ENCODE results near the gene AAK1.
"Not testable (repeated sequence)": the region's sequence is repeated elsewhere in the genome, so short reads cannot be mapped to it uniquely, and the experiment has no call there.

AAK1 gene

DNA sequence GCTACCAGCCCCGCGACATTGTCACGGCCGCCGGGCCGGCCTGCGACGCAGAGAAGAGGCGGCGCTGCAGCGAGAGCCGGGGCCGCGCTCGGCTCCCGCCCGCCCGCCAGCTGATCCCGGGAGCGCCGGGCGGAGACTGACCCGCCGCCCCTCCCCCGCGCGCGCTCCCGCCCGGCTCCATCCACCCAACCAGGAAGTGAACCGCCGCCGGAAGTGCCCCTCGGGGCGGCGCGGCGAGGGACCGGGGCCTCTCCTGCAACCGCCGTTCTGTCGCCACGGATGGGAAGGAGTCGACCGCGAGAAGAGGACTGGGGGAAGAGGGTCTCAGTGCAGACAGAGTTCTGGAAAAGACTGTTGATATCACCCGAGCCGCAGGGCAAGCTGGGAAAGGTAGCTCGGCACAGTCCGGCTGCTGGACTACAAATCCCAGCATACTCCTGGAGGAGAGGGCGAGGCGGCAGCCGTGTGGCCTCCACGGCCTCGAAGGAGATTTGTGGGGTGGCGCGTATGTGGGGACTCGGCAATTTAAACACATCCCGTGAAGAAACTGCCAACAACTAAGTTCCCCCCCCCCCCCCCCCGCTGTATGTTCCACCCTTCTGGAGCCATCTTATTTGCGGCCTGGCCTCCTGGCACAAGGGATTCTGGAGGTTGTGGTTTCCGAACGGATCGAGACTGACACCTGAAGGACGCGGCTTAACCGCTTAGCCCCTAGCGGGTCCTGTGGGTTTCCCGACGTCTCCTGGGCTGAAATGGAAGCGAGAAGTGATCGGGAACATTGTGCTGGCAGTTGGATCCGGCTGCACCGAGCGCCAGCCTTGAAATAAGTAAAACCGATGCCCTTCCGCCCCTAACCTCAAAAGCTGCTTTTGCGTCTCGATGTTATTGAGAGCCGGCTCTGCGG lies at the start of gene AAK1:
Gene AAK1, minus strand, starts transcription at position 138 of the 904 bp plus-strand sequence. CDS start 699 bp downstream, outside the sequence.
- peak; percentile 58 for DNase-seq

DNA sequence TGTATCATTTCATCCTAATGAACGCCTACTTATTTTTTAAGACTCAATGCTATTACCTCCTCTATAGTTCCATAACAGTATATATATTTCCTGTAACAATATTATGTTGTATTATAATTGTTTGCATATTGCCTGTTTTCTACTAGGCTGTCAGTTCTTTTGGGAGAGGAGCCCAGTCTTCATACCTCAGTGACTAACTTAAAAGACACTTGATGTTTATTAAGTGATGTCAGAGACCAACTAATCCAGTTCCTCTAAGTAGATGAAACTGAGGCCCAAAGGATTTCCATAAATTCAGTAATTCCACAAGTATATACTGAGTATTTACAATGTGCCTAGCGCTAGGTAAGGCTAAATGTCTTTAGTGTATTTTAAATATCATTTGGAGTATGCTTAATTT lies 48.9 kb upstream of the AAK1 start:
- no peak for DNase-seq

DNA sequence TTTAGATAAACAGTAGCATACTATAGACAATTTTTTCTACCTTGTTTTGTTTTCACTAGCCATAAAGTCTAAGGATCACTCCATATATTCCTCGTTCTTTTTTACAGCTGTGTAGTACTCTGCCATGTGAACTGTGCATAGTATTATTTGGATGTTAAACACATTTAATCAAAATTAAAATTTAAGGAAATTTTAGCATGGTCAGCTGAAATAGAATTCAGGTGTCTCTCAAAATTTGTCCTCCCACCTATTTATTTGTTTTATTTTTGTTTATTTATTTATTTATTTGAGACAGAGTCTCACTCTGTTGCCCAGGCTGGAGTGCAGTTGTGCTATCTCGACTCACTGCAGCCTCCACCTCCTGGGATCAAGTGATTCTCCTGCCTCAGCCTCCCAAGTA lies 46.4 kb upstream of the AAK1 start:
- DNase-seq, result no peak

DNA sequence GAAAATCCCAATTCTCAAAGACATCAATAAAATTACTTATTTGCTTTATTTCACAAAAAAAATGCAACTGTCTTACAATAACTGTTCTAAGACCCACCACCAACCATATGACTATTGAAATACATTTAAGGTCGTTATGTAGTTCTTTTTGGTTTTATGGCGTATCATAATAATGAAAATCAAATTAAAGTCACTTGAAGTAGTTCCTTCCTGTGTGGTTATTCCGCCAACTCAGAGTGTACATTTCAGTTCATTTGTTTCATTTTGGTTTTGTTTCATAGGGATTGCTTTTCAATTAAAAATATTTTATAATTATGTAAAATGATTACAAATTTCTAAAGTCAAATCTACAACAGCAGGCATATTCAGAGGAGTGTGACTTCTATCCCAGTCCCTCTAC lies 45.9 kb upstream of the AAK1 start:
- DNase-seq, result no peak

DNA sequence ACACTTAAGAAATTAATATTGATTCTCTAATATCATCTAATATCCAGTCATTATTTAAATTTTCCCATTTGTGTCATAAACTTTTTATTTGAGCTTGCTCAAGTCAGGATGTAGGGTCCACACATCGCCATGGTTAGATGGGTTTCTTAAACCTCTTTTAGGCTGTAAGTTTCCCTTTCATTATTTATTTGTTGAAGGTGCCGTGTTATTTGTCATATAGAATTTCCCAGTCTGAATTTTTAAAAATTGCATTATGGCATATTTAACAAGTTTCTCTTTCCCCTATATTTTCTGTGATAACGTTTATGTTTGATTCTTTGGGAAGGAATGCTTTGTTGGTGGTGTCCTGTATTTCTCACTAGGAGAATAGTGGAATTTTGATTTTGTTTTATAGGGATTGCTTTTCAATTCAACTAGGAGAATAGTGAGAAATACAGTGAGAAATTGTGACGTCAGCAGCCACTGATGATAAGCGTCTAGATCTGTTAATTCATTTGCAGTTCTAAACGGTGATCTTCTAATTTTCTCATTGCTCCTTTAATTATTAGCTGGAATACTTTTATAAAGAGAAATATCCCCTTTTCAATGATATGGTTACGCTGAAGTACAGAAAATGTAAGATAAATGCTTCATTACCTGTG lies 44.6 kb upstream of the AAK1 start:
- DNase-seq, result no peak

DNA sequence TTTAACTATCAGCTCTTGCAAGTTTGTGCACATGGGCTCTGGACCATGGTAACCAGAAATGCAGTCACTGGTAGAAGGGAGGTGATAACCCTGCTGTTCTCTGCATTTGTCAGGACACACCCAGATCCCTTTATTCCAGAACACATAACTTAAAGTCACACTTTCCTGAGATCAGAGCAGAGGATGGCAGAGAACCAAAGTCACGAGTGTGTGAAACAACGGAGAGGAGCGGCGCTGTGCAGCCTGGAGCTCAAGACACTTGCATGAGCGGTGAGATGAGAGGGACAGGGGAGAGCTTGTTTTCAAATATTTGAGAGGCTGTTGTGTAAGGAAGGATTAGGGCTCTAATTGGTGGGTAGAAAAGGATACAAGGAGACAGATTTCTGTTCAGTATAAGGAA lies 43.3 kb upstream of the AAK1 start:
- DNase-seq, result no peak

DNA sequence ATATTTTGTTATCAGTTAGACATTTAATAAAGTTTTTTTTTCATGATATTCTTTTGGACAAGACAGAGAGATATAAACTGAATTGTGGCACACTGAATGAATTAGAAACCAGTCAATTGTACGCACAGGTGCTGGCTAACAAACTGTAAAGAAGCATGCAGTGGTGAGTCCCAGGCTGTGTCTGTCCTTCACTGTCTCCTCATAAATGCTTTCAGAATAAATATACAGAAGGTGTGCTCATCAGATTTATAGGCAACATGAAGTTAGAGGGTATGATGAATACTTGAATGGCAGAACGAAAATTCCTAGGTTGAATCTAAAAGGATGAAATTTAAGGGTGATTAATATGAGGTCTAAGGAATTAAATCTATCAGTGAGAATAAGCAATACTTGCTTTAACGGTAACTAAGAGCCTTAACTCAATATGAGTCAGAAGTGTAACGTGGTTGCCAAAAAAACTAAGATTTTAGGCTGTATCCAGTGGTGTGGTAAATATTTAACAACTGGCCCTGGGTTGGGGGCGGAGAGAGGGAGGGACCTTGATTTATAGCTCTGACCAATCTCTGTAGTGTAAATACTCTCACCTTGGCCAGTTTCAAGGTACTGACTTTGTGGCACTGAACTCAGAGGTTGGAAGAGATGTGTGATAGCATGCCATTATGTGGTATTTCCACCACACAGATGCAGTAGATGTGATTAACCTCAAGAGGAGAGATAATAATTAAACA lies 41.9 kb upstream of the AAK1 start:
- DNase-seq, result no peak

DNA sequence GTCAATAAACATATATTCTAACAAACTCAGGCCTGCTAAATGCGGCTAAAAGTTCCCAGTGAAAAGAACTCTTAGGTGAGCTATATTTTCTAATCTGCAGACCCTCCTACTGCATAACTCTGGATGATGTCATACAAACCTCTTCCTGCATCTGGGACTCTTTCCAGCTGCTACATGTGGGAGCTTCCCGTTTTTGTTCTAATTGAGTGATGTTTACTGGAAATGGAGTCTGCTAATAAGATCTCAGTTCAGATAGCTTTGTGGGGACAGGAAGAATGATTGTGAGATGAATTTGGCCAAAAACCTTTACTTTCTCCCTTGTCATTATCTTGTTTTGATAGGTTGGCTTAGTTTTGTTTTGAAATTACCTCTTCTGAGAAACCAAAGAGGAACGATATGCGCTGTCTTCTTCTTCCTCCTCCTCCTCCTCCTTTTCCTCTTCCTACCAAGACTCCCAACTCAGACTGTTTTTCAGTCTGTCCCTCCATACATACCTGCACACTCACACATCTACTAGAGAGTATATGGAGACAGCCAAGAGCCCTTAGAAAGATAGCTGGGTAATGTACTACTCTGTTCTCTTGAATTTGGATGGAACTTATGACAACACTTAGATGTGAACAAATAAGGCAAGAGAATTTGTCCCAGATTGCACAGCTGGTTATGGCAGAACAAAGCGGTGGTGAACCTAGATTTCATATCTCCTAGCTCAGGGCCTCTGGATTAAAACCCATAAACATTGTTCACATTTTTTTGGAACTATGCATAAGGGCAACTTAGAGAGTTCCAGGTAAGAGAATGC lies 39.8 kb upstream of the AAK1 start:
- DNase-seq, result no peak

DNA sequence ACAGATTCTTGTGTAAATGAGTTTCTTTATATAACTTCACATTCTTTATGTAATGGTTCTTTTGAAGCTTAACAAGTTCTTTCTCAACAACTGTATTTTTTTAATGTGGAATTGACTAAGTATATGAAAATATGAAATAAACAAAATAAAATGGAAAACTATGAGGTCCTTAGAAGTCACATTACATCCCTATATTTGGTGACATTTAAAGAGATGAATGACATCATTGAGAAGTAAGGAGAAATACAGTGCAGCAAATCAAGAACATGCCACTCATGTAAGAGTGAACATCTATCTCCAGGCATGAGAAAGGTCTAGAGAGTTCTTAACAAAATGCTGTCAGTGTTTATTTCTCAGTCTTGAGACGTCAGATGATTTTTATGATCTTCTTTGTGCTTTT lies 39.0 kb upstream of the AAK1 start:
- no peak for DNase-seq

DNA sequence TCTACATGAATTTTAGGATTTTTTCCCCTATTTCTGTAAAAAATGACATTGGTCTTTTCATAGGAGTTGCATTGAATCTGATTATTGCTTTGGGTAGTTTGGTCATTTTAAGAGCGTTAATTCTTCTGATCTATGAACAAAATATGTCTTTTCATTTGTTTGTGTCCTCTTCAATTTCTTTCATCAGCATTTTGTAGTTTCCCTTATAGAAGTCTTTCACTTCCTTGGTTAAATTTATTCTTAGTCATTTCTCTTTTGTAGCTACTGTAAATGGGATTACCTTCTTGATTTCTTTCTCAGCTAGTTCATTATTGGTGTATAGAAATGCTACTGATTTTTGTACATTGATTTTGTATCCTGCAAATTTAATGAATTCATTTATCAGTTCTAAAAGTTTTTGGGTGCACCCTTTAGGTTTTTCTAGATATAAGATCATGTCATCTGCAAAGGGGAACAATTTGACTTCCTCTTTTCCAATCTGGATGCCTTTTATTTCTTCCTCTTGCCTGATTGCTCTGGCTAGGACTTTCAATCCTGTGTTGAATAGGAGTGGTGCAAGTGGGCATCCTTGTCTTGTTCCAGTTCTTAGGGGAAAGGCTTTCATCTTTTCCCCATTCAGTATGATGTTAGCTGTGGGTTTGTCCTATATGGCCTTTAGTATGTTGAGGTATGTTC lies 36.6 kb upstream of the AAK1 start:
- no peak for DNase-seq

DNA sequence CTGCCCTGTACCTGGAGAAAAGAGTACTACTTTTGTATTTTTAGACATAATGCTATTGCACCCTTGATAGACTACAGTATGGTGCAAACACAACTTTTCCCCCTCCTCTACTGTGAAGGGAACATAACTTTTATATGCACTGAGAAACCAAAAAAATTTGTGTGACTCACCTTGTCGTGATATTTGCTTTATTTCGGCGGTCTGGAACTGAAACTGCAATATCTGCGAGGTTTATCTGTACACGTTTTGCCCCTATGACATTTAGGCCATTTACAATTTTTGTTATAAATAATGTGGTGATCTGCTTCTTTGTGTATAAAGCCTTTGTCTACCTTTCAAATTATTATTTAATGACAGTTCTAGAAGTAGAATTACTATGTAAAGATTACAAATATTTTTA lies 34.4 kb upstream of the AAK1 start:
- DNase-seq, result no peak

DNA sequence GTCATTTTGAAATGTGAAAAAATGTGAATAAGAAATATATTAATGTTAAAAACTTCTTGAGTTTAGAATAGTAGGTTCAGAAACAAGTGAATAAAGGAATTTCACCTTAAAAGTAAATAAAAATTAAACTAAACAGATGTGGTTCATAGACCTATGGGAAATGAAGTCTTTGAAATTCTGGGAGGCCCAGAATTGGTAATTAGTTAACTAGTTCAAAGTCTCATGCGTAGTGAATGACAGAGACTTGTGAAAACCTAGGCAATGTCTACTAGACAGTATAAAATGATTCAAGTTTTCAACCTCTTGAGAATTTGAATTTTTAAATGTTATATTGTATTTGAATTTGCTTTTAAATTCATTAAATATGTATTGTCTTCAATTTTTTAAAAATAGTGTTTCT lies 32.6 kb upstream of the AAK1 start:
- DNase-seq, result no peak

DNA sequence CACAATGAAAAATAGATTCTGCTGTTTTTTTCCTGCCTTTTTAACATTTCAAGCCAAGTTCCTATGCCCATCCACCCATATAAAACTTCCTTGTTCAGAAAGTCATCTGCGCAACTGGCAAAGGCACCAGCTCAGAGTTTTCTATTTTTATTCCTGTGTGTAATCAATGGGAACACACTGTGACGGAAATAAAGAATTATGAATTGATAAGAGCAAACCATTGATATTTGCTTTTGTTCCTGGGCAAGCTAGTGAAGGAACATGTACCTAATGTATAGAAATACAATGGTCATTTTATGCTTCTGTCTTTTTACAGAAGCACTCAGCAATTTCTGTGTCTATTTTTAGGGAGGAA lies 30.8 kb upstream of the AAK1 start:
- DNase-seq, result no peak

DNA sequence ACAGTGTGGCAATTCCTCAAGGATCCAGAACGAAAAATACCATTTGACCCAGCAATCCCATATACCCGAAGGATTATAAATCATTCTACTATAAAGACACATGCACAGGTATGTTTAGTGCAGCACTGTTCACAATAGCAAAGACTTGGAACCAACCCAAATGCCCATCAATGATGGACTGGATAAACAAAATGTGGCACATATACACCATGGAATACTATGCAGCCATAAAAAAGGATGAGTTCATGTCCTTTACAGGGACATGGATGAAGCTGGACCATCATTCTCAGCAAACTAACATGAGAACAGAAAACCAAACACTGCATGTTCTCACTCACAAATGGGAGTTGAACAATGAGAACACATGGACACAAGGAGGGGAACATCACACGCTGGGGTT lies 29.6 kb upstream of the AAK1 start:
- not testable (repeated sequence) for DNase-seq

DNA sequence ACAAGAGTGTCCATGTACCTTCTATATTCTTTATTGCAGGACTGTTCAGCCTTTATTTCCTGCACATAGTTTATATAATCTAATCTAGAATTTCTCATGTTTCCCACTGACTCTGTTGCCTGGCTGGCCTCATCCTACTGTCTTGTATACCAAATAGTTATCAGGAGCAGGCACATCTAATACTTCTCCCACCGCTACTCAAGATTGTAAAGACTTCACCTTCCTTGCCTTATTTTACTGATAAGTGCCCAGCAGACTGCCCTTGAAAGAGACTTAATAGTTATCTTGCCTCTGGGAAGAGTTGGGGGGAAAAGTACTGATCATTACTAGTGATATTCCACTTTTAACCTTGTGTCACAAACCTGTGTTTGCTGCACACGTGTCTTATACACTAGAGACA lies 26.1 kb upstream of the AAK1 start:
- no peak for DNase-seq

DNA sequence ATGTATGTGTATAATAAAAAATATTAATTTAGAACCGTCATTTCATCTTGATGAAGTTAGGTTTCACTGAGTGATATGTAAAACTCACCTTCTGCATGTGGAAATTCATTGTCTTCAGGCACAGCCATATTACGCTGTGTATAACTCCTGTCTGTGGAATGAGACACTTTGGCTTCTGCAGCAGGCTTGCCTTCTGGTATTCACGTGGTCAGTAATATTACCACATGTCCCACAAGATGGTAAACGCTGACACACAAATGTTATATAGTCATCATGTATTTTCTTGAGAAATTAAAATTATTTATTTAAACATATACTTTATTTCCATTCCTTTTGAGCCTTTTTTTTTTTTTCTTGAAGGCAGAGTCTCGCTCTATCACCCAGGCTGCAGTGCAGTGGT lies 25.1 kb upstream of the AAK1 start:
- no peak for DNase-seq

DNA sequence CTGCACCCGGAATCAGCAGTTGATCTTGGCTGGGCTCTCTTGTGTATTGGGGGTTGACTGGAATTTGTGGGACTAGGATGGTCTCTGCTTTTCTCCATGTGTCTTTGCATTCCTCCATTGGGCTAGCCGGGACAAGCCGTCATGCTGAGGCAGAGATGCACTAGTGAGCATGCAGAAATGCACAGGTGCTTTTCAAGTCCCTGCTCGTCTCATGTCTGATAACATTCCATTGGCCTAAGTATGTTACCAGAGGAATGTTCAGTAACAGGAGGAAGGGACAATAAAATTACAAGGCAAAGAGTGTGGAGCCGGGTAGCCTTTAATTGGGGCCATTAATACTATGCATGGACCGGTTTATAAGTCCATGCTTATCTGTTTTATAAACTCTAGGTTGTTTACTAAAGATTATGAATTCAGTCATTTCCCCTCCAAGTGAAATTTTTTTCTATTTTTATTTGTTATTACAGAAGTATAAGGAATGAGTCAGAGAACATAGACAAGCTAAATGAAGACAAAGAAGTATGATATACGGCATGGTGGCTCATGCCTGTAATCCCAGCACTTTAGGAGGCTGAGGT lies 24.4 kb upstream of the AAK1 start:
- no peak for DNase-seq

DNA sequence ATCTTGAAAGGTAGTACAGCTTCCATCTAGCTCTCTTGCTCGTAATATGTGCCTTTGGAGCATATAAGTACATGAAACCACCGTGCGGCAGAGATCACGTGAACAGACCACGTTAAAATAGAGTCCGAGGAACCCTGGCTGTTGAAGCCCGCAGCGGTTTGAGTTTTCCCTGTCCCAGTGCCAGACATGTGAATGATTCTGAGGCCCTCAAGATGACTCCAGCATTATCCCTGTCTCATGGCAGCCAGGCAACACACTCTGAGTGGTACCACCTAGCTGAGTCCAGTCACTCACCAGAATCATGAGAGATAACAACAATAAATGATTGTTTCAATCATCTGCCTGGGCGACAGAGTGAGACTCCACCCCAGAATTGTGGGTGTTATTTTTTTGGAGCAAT lies 21.6 kb upstream of the AAK1 start:
- DNase-seq, result no peak

DNA sequence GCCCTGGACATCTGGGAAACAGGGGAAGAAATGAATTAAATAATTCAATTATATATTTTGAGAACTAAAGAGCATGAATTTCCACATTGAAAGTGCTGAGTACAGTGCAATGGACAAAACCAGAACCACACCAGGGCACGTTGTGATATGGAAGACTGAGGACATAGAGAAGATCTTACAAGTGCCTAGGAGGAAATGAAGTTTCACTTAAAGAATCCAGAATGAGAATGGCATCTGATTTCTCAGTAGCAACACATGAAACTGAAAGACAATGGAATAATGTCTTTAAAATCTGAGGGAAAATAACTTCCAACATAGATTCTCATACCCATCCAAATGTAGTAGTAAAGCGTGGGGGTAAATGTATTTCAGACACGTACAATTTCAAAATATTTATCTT lies 20.3 kb upstream of the AAK1 start:
- no peak for DNase-seq

DNA sequence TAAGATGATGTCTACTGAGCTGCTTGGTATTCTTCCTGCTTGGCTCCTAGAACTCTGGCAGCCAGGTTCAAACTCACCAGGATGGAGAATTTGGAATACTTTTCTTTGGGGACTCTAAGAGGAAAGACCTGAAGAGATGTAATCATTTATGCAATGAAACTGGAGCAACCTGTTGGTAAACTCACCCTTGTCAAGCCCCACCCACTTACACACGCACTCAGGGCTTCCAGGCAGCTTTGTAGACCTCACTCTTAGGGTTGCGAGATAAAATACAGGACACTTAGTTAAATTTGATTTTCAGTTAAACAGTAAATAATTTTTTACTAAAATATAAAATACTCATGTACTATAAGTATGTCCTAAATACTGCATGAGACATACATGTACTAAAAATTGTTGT lies 19.0 kb upstream of the AAK1 start:
- DNase-seq, result not testable (repeated sequence)

DNA sequence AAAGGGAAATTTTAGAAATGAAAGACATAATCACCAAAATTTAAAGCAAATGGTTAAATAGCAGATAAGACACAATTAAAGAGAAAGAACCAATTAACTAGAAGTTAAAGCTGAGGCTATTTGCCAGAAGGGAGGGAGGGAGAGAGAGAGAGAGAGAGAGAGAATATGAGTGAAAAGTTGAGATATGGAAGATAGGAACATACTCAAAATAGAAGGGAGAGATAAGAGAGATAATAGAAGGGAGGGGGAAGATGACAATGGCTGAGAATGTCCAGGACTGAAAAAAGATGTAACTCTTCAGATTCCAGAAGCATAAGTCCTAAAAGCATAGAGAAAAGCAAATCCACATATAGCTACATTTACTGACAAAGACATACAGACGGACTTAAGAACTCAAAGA lies 17.1 kb upstream of the AAK1 start:
- no peak for DNase-seq

DNA sequence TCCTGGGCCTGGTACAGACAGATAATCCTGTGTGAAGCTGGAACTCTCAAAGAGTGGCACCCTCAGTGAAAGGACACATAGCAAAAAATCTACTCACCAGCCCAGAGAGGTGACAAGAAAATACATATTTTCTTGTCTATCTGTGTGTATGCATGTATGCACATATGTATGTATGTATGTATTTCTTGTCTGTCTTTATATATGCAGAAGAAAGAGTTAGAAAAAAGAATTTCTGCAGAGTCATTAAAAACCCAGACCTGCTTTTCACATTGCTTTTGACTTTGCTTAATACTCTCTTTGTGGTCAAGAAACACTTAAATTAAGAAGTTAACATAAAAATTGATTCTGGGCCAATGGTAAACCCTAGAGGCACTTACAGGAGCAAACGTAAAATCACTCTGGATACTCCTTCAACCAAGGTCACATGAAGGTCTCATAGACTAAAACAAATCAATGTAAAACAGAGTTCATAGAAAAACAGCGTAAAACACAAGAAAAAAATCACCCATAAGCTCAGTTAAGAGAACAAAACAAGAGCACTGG lies 16.5 kb upstream of the AAK1 start:
- no peak for DNase-seq
